RKO (cell line): ENCODE results near the gene XRRA1.
"Not testable (repeated sequence)": the region's sequence is repeated elsewhere in the genome, so short reads cannot be mapped to it uniquely, and the experiment has no call there.

ENCODE experiments used
- DNase-seq: peaks from one replicate; pipeline ENCODE4 v3.0.0-alpha.2; 2016; ENCODE audit warnings: low spot score

Gene XRRA1

GRCh38 chr11:74825596-74825995 is 123.3 kb downstream of the XRRA1 start:
- not testable (repeated sequence) for DNase-seq

- no peak for DNase-seq
Observed at GRCh38 chr11:74824285-74824982, 124.5 kb downstream of the XRRA1 start.

- DNase-seq = no peak
Observed at GRCh38 chr11:74822170-74822569, 126.7 kb downstream of the XRRA1 start.

- peak; percentile 58 for DNase-seq
Observed at GRCh38 chr11:74820763-74821162, 128.1 kb downstream of the XRRA1 start.

GRCh38 chr11:74819400-74819799 is 129.5 kb downstream of the XRRA1 start:
- no peak for DNase-seq

GRCh38 chr11:74818283-74818946 is 130.5 kb downstream of the XRRA1 start:
- no peak for DNase-seq

GRCh38 chr11:74816664-74817063 is 132.2 kb downstream of the XRRA1 start:
- DNase-seq = no peak

- DNase-seq = no peak
Observed at GRCh38 chr11:74815966-74816365, 132.9 kb downstream of the XRRA1 start.

GRCh38 chr11:74809801-74810200 is 139.1 kb downstream of the XRRA1 start:
- DNase-seq = no peak

GRCh38 chr11:74806267-74806666 is 142.6 kb downstream of the XRRA1 start:
- DNase-seq = no peak

- no peak for DNase-seq
Observed at GRCh38 chr11:74791333-74792100, 157.4 kb downstream of the XRRA1 start.
